HepG2 (cell line): ENCODE data around the gene SH2D5. TPM values are rescaled to one million over a fixed set of nuclear protein-coding genes. Genes with fewer than 3 reads are reported as not detected.

Source experiments
- CHD4 ChIP-seq: fragments of 200-600 bp; sonication (generic); IDR thresholded peaks from 2 replicates; pipeline ENCODE4 v1.7.0; 2017; ENCODE audit warnings: mild to moderate bottlenecking, low read length, borderline replicate concordance
- NFYB ChIP-seq: sonication (generic); formaldehyde crosslinking; IDR thresholded peaks from 2 replicates; pipeline ENCODE4 v1.4.0; 2020; ENCODE audit warnings: missing genetic modification reagents
- NFYC ChIP-seq: IDR thresholded peaks from 2 replicates; pipeline ENCODE4 v1.6.1; 2016; ENCODE audit warnings: missing genetic modification reagents, missing compliant biosample characterization
- PAF1 ChIP-seq: IDR thresholded peaks from 2 replicates; pipeline ENCODE4 v1.6.1; 2016; ENCODE audit warnings: missing genetic modification reagents, missing compliant biosample characterization
- SP2 ChIP-seq: sonication (generic); formaldehyde crosslinking; IDR thresholded peaks from 2 replicates; pipeline ENCODE4 v1.5.1; 2020; ENCODE audit warnings: mild to moderate bottlenecking, missing genetic modification reagents
- STAG1 ChIP-seq: sonication (generic); formaldehyde crosslinking; IDR thresholded peaks from 2 replicates; pipeline ENCODE4 v1.4.0; 2020; ENCODE audit warnings: missing genetic modification reagents
- ZBTB3 ChIP-seq: sonication (generic); formaldehyde crosslinking; IDR thresholded peaks from 2 replicates; pipeline ENCODE4 v1.4.0; 2020; ENCODE audit warnings: low read depth, mild to moderate bottlenecking, moderate library complexity, missing genetic modification reagents, borderline replicate concordance
- ZFP1 ChIP-seq: IDR thresholded peaks from 2 replicates; pipeline ENCODE4 v1.6.1; 2016
- ZFX ChIP-seq: sonication (generic); formaldehyde crosslinking; IDR thresholded peaks from 2 replicates; pipeline ENCODE4 v1.4.0; 2020; ENCODE audit warnings: mild to moderate bottlenecking, low read depth, missing genetic modification reagents, moderate library complexity
- ZNF335 ChIP-seq: sonication (generic); formaldehyde crosslinking; IDR thresholded peaks from 2 replicates; pipeline ENCODE4 v1.4.0; 2020; ENCODE audit warnings: missing genetic modification reagents
- ZNF605 ChIP-seq: sonication (generic); formaldehyde crosslinking; IDR thresholded peaks from 2 replicates; pipeline ENCODE4 v1.8.0; 2022; ENCODE audit warnings: mild to moderate bottlenecking, missing genetic modification reagents
- ZNF746 ChIP-seq: sonication (generic); formaldehyde crosslinking; IDR thresholded peaks from 2 replicates; pipeline ENCODE4 v1.8.0; 2022; ENCODE audit warnings: mild to moderate bottlenecking, missing genetic modification reagents
- polyA plus RNA-seq, 8 experiments: library from polyadenylated mRNA; depleted of rRNA in 3 of 8; stranded (reverse) in 7 of 8; unstranded in 1 of 8; fragments of >200 nt; fragmentation: Illumina TruSeq in 4 of 8; extraction: Trizol in 4 of 8; gene quantifications; 2 replicates each; pipeline versions ENCODE4 v1.2.1 to v1.2.3, GENCODE V29; 2011 to 2016; ENCODE audit warnings: low read depth in 4 of 8, missing spikeins in 1 of 8, mixed read lengths in 1 of 8; ENCODE audit not compliant: insufficient read depth in 1 of 8
- total RNA-seq, 5 experiments: library from RNA; depleted of rRNA; stranded (reverse); fragments of >200 nt; fragmentation: Illumina TruSeq; extraction: Trizol; gene quantifications; 2 replicates each; pipeline ENCODE4 v1.2.3, GENCODE V29; 2016; ENCODE audit warnings: low read depth in 1 of 5
- TF ChIP-seq, protein P1 (sequence below): sonication (generic); formaldehyde crosslinking; IDR thresholded peaks from 2 replicates; pipeline ENCODE4 v1.5.0; 2020; ENCODE audit warnings: mild to moderate bottlenecking, missing genetic modification reagents
- TF ChIP-seq, protein P2 (sequence below): IDR thresholded peaks from 2 replicates; pipeline ENCODE4 v1.6.1; 2016; ENCODE audit warnings: low read depth, control low read depth
- TF ChIP-seq, protein P3 (sequence below): sonication (generic); formaldehyde crosslinking; IDR thresholded peaks from 2 replicates; pipeline ENCODE4 v1.5.1; 2020; ENCODE audit warnings: mild to moderate bottlenecking, missing genetic modification reagents, borderline replicate concordance
- TF ChIP-seq, protein P4 (sequence below): sonication (generic); formaldehyde crosslinking; IDR thresholded peaks from 2 replicates; pipeline ENCODE4 v1.9.0; 2021; ENCODE audit warnings: missing genetic modification reagents, borderline replicate concordance

SH2D5 gene
- total and polyA plus RNA-seq, 2 of the 13 experiments (the other 11 are each of a cell fraction or from before 2014, with no cell fraction given): 1.2 to 3.4 TPM

DNA sequence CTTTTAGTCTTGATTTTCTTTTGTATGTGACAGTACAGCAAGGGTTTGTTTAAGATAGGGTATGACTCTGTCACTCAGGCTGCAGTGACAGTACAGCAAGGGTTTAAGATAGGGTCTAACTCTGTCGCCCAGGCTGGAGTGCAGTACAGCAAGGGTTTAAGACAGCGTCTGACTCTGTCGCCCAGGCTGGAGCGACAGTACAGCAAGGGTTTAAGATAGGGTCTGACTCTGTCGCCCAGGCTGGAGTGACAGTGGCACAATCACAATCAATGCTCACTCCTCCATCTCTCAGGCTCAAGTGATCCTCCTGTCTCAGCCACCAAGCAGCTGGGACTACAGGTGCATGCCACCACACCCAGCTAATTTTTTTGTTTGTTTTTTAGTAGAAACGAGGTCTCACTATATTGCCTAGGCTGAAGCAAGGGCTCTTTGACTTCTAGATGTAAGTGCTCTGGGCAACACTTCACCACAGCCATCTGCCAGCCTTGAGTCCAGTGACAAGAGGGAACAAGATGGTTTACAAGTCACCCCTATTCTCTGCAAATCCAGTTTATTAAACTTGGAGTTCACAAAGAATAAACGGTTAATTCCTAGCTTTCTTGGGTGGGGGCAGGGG lies 965 bp upstream of the SH2D5 start (continued):
- no peak for TF ChIP-seq CHD4
- TF ChIP-seq SP2 (CRISPR knock-in tag): no peak
- no peak for TF ChIP-seq ZNF605 (CRISPR knock-in tag)
- no peak for TF ChIP-seq ZBTB3
- TF ChIP-seq, protein P1, sequence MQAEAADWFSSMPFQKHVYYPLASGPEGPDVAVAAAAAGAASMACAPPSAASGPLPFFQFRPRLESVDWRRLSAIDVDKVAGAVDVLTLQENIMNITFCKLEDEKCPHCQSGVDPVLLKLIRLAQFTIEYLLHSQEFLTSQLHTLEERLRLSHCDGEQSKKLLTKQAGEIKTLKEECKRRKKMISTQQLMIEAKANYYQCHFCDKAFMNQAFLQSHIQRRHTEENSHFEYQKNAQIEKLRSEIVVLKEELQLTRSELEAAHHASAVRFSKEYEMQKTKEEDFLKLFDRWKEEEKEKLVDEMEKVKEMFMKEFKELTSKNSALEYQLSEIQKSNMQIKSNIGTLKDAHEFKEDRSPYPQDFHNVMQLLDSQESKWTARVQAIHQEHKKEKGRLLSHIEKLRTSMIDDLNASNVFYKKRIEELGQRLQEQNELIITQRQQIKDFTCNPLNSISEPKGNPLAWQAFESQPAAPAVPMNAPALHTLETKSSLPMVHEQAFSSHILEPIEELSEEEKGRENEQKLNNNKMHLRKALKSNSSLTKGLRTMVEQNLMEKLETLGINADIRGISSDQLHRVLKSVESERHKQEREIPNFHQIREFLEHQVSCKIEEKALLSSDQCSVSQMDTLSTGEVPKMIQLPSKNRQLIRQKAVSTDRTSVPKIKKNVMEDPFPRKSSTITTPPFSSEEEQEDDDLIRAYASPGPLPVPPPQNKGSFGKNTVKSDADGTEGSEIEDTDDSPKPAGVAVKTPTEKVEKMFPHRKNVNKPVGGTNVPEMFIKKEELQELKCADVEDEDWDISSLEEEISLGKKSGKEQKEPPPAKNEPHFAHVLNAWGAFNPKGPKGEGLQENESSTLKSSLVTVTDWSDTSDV (CRISPR knock-in tag): no peak
- TF ChIP-seq PAF1 (CRISPR knock-in tag): no peak
- TF ChIP-seq, protein P2, sequence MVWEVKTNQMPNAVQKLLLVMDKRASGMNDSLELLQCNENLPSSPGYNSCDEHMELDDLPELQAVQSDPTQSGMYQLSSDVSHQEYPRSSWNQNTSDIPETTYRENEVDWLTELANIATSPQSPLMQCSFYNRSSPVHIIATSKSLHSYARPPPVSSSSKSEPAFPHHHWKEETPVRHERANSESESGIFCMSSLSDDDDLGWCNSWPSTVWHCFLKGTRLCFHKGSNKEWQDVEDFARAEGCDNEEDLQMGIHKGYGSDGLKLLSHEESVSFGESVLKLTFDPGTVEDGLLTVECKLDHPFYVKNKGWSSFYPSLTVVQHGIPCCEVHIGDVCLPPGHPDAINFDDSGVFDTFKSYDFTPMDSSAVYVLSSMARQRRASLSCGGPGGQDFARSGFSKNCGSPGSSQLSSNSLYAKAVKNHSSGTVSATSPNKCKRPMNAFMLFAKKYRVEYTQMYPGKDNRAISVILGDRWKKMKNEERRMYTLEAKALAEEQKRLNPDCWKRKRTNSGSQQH (CRISPR knock-in tag): no peak
- TF ChIP-seq NFYB: no peak
- TF ChIP-seq, protein P3, sequence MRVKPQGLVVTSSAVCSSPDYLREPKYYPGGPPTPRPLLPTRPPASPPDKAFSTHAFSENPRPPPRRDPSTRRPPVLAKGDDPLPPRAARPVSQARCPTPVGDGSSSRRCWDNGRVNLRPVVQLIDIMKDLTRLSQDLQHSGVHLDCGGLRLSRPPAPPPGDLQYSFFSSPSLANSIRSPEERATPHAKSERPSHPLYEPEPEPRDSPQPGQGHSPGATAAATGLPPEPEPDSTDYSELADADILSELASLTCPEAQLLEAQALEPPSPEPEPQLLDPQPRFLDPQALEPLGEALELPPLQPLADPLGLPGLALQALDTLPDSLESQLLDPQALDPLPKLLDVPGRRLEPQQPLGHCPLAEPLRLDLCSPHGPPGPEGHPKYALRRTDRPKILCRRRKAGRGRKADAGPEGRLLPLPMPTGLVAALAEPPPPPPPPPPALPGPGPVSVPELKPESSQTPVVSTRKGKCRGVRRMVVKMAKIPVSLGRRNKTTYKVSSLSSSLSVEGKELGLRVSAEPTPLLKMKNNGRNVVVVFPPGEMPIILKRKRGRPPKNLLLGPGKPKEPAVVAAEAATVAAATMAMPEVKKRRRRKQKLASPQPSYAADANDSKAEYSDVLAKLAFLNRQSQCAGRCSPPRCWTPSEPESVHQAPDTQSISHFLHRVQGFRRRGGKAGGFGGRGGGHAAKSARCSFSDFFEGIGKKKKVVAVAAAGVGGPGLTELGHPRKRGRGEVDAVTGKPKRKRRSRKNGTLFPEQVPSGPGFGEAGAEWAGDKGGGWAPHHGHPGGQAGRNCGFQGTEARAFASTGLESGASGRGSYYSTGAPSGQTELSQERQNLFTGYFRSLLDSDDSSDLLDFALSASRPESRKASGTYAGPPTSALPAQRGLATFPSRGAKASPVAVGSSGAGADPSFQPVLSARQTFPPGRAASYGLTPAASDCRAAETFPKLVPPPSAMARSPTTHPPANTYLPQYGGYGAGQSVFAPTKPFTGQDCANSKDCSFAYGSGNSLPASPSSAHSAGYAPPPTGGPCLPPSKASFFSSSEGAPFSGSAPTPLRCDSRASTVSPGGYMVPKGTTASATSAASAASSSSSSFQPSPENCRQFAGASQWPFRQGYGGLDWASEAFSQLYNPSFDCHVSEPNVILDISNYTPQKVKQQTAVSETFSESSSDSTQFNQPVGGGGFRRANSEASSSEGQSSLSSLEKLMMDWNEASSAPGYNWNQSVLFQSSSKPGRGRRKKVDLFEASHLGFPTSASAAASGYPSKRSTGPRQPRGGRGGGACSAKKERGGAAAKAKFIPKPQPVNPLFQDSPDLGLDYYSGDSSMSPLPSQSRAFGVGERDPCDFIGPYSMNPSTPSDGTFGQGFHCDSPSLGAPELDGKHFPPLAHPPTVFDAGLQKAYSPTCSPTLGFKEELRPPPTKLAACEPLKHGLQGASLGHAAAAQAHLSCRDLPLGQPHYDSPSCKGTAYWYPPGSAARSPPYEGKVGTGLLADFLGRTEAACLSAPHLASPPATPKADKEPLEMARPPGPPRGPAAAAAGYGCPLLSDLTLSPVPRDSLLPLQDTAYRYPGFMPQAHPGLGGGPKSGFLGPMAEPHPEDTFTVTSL: no peak; the same call in 1 of the 2 replicates
- no peak for TF ChIP-seq NFYC (CRISPR knock-in tag)
- TF ChIP-seq ZNF746 (CRISPR knock-in tag): no peak
- no peak for TF ChIP-seq STAG1 (CRISPR knock-in tag)
- TF ChIP-seq ZFX (CRISPR knock-in tag): no peak; the same call in 1 of the 2 replicates
- TF ChIP-seq ZNF335 (CRISPR knock-in tag): no peak
- TF ChIP-seq, protein P4, sequence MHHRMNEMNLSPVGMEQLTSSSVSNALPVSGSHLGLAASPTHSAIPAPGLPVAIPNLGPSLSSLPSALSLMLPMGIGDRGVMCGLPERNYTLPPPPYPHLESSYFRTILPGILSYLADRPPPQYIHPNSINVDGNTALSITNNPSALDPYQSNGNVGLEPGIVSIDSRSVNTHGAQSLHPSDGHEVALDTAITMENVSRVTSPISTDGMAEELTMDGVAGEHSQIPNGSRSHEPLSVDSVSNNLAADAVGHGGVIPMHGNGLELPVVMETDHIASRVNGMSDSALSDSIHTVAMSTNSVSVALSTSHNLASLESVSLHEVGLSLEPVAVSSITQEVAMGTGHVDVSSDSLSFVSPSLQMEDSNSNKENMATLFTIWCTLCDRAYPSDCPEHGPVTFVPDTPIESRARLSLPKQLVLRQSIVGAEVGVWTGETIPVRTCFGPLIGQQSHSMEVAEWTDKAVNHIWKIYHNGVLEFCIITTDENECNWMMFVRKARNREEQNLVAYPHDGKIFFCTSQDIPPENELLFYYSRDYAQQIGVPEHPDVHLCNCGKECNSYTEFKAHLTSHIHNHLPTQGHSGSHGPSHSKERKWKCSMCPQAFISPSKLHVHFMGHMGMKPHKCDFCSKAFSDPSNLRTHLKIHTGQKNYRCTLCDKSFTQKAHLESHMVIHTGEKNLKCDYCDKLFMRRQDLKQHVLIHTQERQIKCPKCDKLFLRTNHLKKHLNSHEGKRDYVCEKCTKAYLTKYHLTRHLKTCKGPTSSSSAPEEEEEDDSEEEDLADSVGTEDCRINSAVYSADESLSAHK: no peak
- no peak for TF ChIP-seq ZFP1 (CRISPR knock-in tag)
